MM.1S (cell line): ENCODE data around the gene NUP160.
"Not testable (repeated sequence)": the region's sequence is repeated elsewhere in the genome, so short reads cannot be mapped to it uniquely, and the experiment has no call there.

ENCODE experiments used
- DNase-seq: peaks from one replicate; pipeline ENCODE4 v3.0.0-alpha.2; 2015
- H2AFZ ChIP-seq: fragments of 300-600 bp; sonication (generic); 2 replicates; pipeline ENCODE4 v1.6.0; 2016; ENCODE audit warnings: antibody characterized with exemption, low read length
- H3F3A ChIP-seq: fragments of 300-600 bp; sonication (generic); 2 replicates; pipeline ENCODE4 v1.6.1; 2016; ENCODE audit warnings: mild to moderate bottlenecking, antibody characterized with exemption, low read length, moderate library complexity, mixed read lengths; ENCODE audit not compliant: insufficient read depth
- H3K27ac ChIP-seq: fragments of 300-600 bp; sonication (generic); 2 replicates; pipeline ENCODE4 v1.5.1; 2016; ENCODE audit warnings: mild to moderate bottlenecking, low read length
- H3K27me3 ChIP-seq: fragments of 300-600 bp; sonication (generic); replicated peaks from 2 replicates; pipeline ENCODE4 v1.6.0; 2016; ENCODE audit warnings: low read length; ENCODE audit not compliant: insufficient read depth
- H3K36me3 ChIP-seq: fragments of 300-600 bp; sonication (generic); replicated peaks from 2 replicates; pipeline ENCODE4 v1.6.1; 2016; ENCODE audit warnings: mild to moderate bottlenecking, low read length, mixed read lengths; ENCODE audit not compliant: insufficient read depth
- H3K4me1 ChIP-seq: fragments of 300-600 bp; sonication (generic); 2 replicates; pipeline ENCODE4 v1.6.1; 2016; ENCODE audit warnings: low read length, mixed read lengths
- H3K4me2 ChIP-seq: fragments of 300-600 bp; sonication (generic); 2 replicates; pipeline ENCODE4 v1.6.0; 2016; ENCODE audit warnings: low read depth, low read length
- H3K4me3 ChIP-seq: fragments of 300-600 bp; sonication (generic); 2 replicates; pipeline ENCODE4 v1.5.1; 2016; ENCODE audit warnings: low read length, mixed read lengths
- H3K79me2 ChIP-seq: fragments of 300-600 bp; sonication (generic); 2 replicates; pipeline ENCODE4 v1.6.1; 2016; ENCODE audit warnings: mixed run types, low read length, mixed read lengths
- H3K9ac ChIP-seq: fragments of 300-600 bp; sonication (generic); 2 replicates; pipeline ENCODE4 v1.6.1; 2016; ENCODE audit warnings: low read length, mixed read lengths
- H3K9me2 ChIP-seq: fragments of 300-600 bp; sonication (generic); replicated peaks from 2 replicates; pipeline ENCODE4 v1.6.1; 2016; ENCODE audit warnings: mild to moderate bottlenecking, low read length, mixed read lengths; ENCODE audit not compliant: insufficient read depth
- H3K9me3 ChIP-seq: fragments of 300-600 bp; sonication (generic); replicated peaks from 2 replicates; pipeline ENCODE4 v1.6.1; 2016; ENCODE audit warnings: mild to moderate bottlenecking, low read length, mixed read lengths; ENCODE audit not compliant: insufficient read depth
- H4K20me1 ChIP-seq: fragments of 300-600 bp; sonication (generic); 2 replicates; pipeline ENCODE4 v1.6.1; 2016; ENCODE audit warnings: mild to moderate bottlenecking, low read length, moderate library complexity, mixed read lengths; ENCODE audit not compliant: insufficient read depth
- CTCF ChIP-seq: fragments of 300-600 bp; sonication (generic); IDR thresholded peaks from 2 replicates; pipeline ENCODE4 v1.5.1; 2016; ENCODE audit warnings: antibody characterized with exemption, low read length, mixed read lengths
- EZH2 ChIP-seq: fragments of 300-600 bp; sonication (generic); optimal IDR thresholded peaks from 2 replicates; pipeline ENCODE3; 2017; ENCODE audit warnings: low read depth, mild to moderate bottlenecking, antibody characterized with exemption, low read length, mixed read lengths
- EZH2phosphoT487 ChIP-seq: fragments of 300-600 bp; sonication (generic); IDR thresholded peaks from 2 replicates; pipeline ENCODE4 v1.6.1; 2018; ENCODE audit warnings: antibody characterized with exemption, low read length

Gene NUP160

GRCh38 chr11:47750725-47751124 lies 97.4 kb downstream of the NUP160 start:
- no peaks in the 10 kb centered on the region for H3K4me1 ChIP-seq
- H3K27ac ChIP-seq = no peak overlapping the region
- no peak overlapping the region for H3K4me3 ChIP-seq
- no peaks in the 10 kb centered on the region for H3K9me2 ChIP-seq
- TF ChIP-seq EZH2 (no peak), EZH2phosphoT487 (no peak), CTCF (no peak)
- no peak overlapping the region for H3K4me2 ChIP-seq
- peaks cover 72% of the 10 kb centered on the region for H3K79me2 ChIP-seq
- H4K20me1 ChIP-seq = 0 out of 2 replicates have a peak, but pooled peaks cover 12% of the 10 kb centered on the region
- no peaks in the 10 kb centered on the region for H3K9me3 ChIP-seq
- peaks cover 5% of the 10 kb centered on the region; the same call in 1 of the 2 replicates for H3F3A ChIP-seq
- no peaks in the 10 kb centered on the region for H3K27me3 ChIP-seq
- H3K36me3 ChIP-seq = peaks cover 37% of the 10 kb centered on the region
- DNase-seq = no peak
- no peak overlapping the region for H2AFZ ChIP-seq
- H3K9ac ChIP-seq = no peak overlapping the region

GRCh38 chr11:47742494-47742893 lies 105.7 kb downstream of the NUP160 start:
- H3K36me3 ChIP-seq = peaks cover 21% of the 10 kb centered on the region
- H3K79me2 ChIP-seq = peaks cover 37% of the 10 kb centered on the region
- not testable (repeated sequence) for DNase-seq

GRCh38 chr11:47737817-47738216 lies 110.3 kb downstream of the NUP160 start:
- H3F3A ChIP-seq, H3K9me3 ChIP-seq, H3K79me2 ChIP-seq, H3K4me3 ChIP-seq, H2AFZ ChIP-seq, H3K27ac ChIP-seq, H3K27me3 ChIP-seq, H3K36me3 ChIP-seq, H3K4me2 ChIP-seq, H3K9ac ChIP-seq, DNase-seq, H3K9me2 ChIP-seq, H3K4me1 ChIP-seq, H4K20me1 ChIP-seq: not testable (repeated sequence)

More at GRCh38 chr11:47742494-47742893, 105.7 kb downstream of the NUP160 start:
- not testable (repeated sequence) for H3K9me2 ChIP-seq, H3K4me2 ChIP-seq, H3F3A ChIP-seq, H4K20me1 ChIP-seq, H3K27me3 ChIP-seq, H3K4me1 ChIP-seq, H3K9ac ChIP-seq, H3K4me3 ChIP-seq, H3K9me3 ChIP-seq, H2AFZ ChIP-seq, H3K27ac ChIP-seq

- Histone ChIP-seq H3K27me3 (no peaks in the 10 kb centered on the region), H3F3A (no peaks in the 10 kb centered on the region; the same call in 1 of the 2 replicates), H3K4me2 (no peak overlapping the region), H2AFZ (no peak overlapping the region), H3K9ac (no peak overlapping the region), H3K79me2 (peaks cover 29% of the 10 kb centered on the region), H4K20me1 (no peaks in the 10 kb centered on the region), H3K27ac (no peak overlapping the region), H3K36me3 (peaks cover 20% of the 10 kb centered on the region; the same call in 1 of the 2 replicates), H3K4me1 (no peaks in the 10 kb centered on the region), H3K9me3 (no peaks in the 10 kb centered on the region), H3K4me3 (no peak overlapping the region), H3K9me2 (no peaks in the 10 kb centered on the region)
- DNase-seq = no peak
- no peak for TF ChIP-seq EZH2
- TF ChIP-seq EZH2phosphoT487 = no peak
- TF ChIP-seq CTCF = no peak
These were observed 115.9 kb downstream of the NUP160 start for GRCh38 chr11:47732271-47732670.
